Measurements from ENCODE around the gene ANKRD13A. TPM values are rescaled to one million over a fixed set of nuclear protein-coding genes. Genes with fewer than 3 reads are reported as not detected.

ANKRD13A gene
- total and polyA plus RNA-seq, 2 of the 8 experiments (the other 6 are each of a cell fraction or from before 2014, with no cell fraction given), result 16.8 to 21.4 TPM

DNA sequence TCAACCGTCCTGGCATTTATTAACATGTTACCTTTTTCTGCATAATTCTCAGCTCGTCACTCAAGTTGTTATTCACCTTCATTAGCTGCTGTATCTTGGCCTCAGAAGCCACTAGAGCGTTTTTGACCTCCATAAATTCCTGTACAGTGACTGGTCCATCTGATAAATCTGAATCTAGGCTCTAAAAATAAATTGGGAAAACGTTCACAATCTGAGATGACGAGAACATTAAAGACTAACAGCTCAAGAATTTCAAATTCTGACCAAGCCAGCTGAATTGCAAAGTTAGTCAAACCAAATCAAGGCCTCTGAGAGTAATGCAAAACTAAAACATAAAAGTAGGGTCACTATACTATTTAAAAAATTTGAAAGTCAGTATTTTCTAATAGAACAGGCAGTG, 48.1 kb upstream of the ANKRD13A start:
- Histone ChIP-seq H3K4me2 (ENCODE audit: insufficient read depth in 1 of 2, low read depth in 2 of 2, low read length in 2 of 2) (no peak overlapping the region), H2BK15ac (ENCODE audit: low read length) (no peak overlapping the region), H2BK12ac (ENCODE audit: low read depth, low read length) (no peak overlapping the region), H4K91ac (replicated peaks; ENCODE audit: insufficient read length, low read length) (no peak overlapping the region), H3K9ac (replicated peaks in 1 of 4; ENCODE audit: extremely low read depth in 1 of 4, low read depth in 3 of 4, low read length in 3 of 4) (no peak overlapping the region), H3K56ac (replicated peaks; ENCODE audit: insufficient read length, low read depth, low read length) (no peak overlapping the region), H3K4me3 (ENCODE audit: extremely low read depth in 1 of 4, insufficient read depth in 2 of 4, low read depth in 3 of 4, low read length in 4 of 4) (no peak overlapping the region), H3K36me3 (ENCODE audit: control insufficient read depth in 2 of 4, insufficient read depth in 4 of 4, low read length in 3 of 4) (peaks cover 3 to 19% (median 10%) of the 10 kb centered on the region in 4 experiments; a peak in 6 of 8 replicates), H4K5ac (ENCODE audit: insufficient read length, low read depth, low read length) (no peak overlapping the region), H3K27me3 (replicated peaks in 1 of 4; ENCODE audit: control insufficient read depth in 3 of 4, extremely low read depth in 1 of 4, insufficient read depth in 3 of 4, low read length in 3 of 4) (no peaks in the 10 kb centered on the region), H3K27ac (ENCODE audit: low read depth, low read length) (no peak overlapping the region), H3K23ac (ENCODE audit: insufficient read length) (no peak overlapping the region), H3K14ac (ENCODE audit: insufficient read length) (no peak overlapping the region), H3K79me1 (ENCODE audit: low read depth, low read length) (no peaks in the 10 kb centered on the region), H2AFZ (ENCODE audit: low read length) (no peak overlapping the region), H4K20me1 (replicated peaks in 1 of 2; ENCODE audit: control insufficient read depth in 1 of 2, insufficient read depth in 2 of 2, low read length in 2 of 2) (no peaks in the 10 kb centered on the region), H2BK20ac (ENCODE audit: low read length) (no peak overlapping the region), H2AK5ac (ENCODE audit: low read depth, low read length) (no peak overlapping the region), H4K8ac (ENCODE audit: extremely low read depth, insufficient read depth, low read length) (no peak overlapping the region), H3K4ac (replicated peaks; ENCODE audit: insufficient read length, low read depth, low read length) (no peak overlapping the region), H3K79me2 (ENCODE audit: control insufficient read depth in 1 of 2, insufficient read depth in 2 of 2, low read length in 2 of 2) (no peaks in the 10 kb centered on the region), H3K18ac (ENCODE audit: extremely low read depth, low read length) (no peak overlapping the region), H2BK120ac (replicated peaks; ENCODE audit: low read depth, low read length) (no peak overlapping the region), H3K23me2 (ENCODE audit: low read depth, low read length) (no peaks in the 10 kb centered on the region), H3K9me3 (ENCODE audit: insufficient read depth in 2 of 2, low read depth in 1 of 2, low read length in 1 of 2) (no peaks in the 10 kb centered on the region), H3K4me1 (replicated peaks in 1 of 4; ENCODE audit: control insufficient read depth in 3 of 4, insufficient read depth in 4 of 4, low read length in 3 of 4) (peaks cover 4 to 13% (median 5%) of the 10 kb centered on the region in 4 experiments), H2BK5ac (ENCODE audit: low read depth, low read length) (no peak overlapping the region)
- FAIRE-seq (no peak), DNase-seq (ENCODE audit: low read depth in 1 of 2, low spot score in 2 of 2) (no peak)
- WGBS, 2 experiments (ENCODE audit: extremely low coverage in 1 of 2, insufficient coverage in 1 of 2, insufficient read length in 1 of 2, insufficient replicate concordance in 2 of 2, low coverage in 1 of 2, low lambda C conversion rate in 2 of 2, missing lambda C conversion rate in 1 of 2), result 88% methylated on average over 5 of the region's 5 CpGs; no CpG with 5 or more reads in 1 of the 2 experiments
- ChIA-PET POLR2A (ENCODE audit: partially characterized antibody) (no interaction called here), CTCF (ENCODE audit: partially characterized antibody) (interaction anchor here (0.6 to 1.5 kb wide), 5 partner anchors 9 to 41 kb away, joined by 3 to 6 read pairs (median 4); no protein-coding TSS in a partner anchor)
- TF ChIP-seq BCL11A (IDR thresholded peaks at IDR 0.05; ENCODE audit: low read depth in 2 of 2, low read length in 2 of 2), result no peak
- TF ChIP-seq TAF1 (IDR thresholded peaks at IDR 0.05; ENCODE audit: low read depth, low read length), result no peak
- TF ChIP-seq, protein P1, sequence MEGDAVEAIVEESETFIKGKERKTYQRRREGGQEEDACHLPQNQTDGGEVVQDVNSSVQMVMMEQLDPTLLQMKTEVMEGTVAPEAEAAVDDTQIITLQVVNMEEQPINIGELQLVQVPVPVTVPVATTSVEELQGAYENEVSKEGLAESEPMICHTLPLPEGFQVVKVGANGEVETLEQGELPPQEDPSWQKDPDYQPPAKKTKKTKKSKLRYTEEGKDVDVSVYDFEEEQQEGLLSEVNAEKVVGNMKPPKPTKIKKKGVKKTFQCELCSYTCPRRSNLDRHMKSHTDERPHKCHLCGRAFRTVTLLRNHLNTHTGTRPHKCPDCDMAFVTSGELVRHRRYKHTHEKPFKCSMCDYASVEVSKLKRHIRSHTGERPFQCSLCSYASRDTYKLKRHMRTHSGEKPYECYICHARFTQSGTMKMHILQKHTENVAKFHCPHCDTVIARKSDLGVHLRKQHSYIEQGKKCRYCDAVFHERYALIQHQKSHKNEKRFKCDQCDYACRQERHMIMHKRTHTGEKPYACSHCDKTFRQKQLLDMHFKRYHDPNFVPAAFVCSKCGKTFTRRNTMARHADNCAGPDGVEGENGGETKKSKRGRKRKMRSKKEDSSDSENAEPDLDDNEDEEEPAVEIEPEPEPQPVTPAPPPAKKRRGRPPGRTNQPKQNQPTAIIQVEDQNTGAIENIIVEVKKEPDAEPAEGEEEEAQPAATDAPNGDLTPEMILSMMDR (IDR thresholded peaks at IDR 0.05; ENCODE audit: control extremely low read depth in 1 of 3, insufficient read depth in 1 of 3, low read depth in 1 of 3, low read length in 3 of 3), result no peak
- no peak for TF ChIP-seq CREB1 (IDR thresholded peaks at IDR 0.05)
- no peak for TF ChIP-seq NANOG (IDR thresholded peaks at IDR 0.05; ENCODE audit: insufficient read depth, low read depth, low read length, poor library complexity, severe bottlenecking)
- no peak for TF ChIP-seq JUN (IDR thresholded peaks at IDR 0.05; ENCODE audit: low read depth, low read length)
- no peak for TF ChIP-seq ASH2L (IDR thresholded peaks at IDR 0.05; ENCODE audit: low read length)
- no peak for TF ChIP-seq TEAD4 (IDR thresholded peaks at IDR 0.05; ENCODE audit: low read depth, low read length)
- no peak for TF ChIP-seq CTBP2 (IDR thresholded peaks at IDR 0.05; ENCODE audit: borderline replicate concordance, insufficient read depth, insufficient read length, low read length)
- TF ChIP-seq KDM4A (IDR thresholded peaks at IDR 0.05; ENCODE audit: low read depth, low read length, severe bottlenecking), result no peak
- no peak for TF ChIP-seq SAP30 (IDR thresholded peaks at IDR 0.05; ENCODE audit: insufficient read depth, insufficient replicate concordance, low read length)
- TF ChIP-seq EGR1 (IDR thresholded peaks at IDR 0.05; ENCODE audit: borderline replicate concordance, low read depth, low read length), result no peak

Data from H1 (cell line).